ENCODE measurements around the gene HMGN5.

GRCh38 chrX:81120936-81121371, 80.8 kb downstream of the HMGN5 start:
- no peak for TF ChIP-seq POU6F1 (CRISPR knock-in tag; IDR thresholded peaks at IDR 0.05; ENCODE audit: borderline replicate concordance, low read depth)
- TF ChIP-seq ARNTL (CRISPR knock-in tag; IDR thresholded peaks at IDR 0.05; ENCODE audit: borderline replicate concordance, low read depth), result no peak
- TF ChIP-seq ZNF565 (CRISPR knock-in tag; conservative IDR thresholded peaks at IDR 0.05; ENCODE audit: low read depth), result no peak
- TF ChIP-seq ZFP30 (CRISPR knock-in tag; IDR thresholded peaks at IDR 0.05), result no peak
- no peak for TF ChIP-seq TSHZ2 (CRISPR knock-in tag; IDR thresholded peaks at IDR 0.05)
- no peak for TF ChIP-seq ZC3H10 (CRISPR knock-in tag; IDR thresholded peaks at IDR 0.05)
- no peak for TF ChIP-seq ZFP3 (CRISPR knock-in tag; IDR thresholded peaks at IDR 0.05)

Data from SK-N-SH treated with all-trans-retinoic acid at 6 μM for 48 hours (cell line).